Skeletal muscle cell (primary cell): ENCODE measurements around the gene DUS2.
"Not testable (repeated sequence)": the region's sequence is repeated elsewhere in the genome, so short reads cannot be mapped to it uniquely, and the experiment has no call there.

Source experiments
- DNase-seq: peaks from one replicate; pipeline ENCODE4 v3.0.0-alpha.2; 2010; ENCODE audit warnings: low read depth
- H3K4me3 ChIP-seq: 2 replicates; pipeline ENCODE4 v1.5.1; 2011; ENCODE audit warnings: low read depth, mild to moderate bottlenecking, control low read depth, low read length, moderate library complexity

The DUS2 gene

GRCh38 chr16:68022728-68023537 lies at the start of gene DUS2, which contains the start of gene DDX28:
Gene DUS2, plus strand, starts transcription at chr16:68023284. Its CDS starts 14,740 bp downstream, at chr16:68038024.
Gene DDX28, minus strand, starts transcription at chr16:68023232. Its CDS starts 30 bp downstream, at chr16:68023202.
- H3K4me3 ChIP-seq = peak within 1 kb of the TSS; percentile 83
- DNase-seq = peak; percentile 73

- H3K4me3 ChIP-seq = no peak overlapping the region
- DNase-seq = no peak
These were observed 47.6 kb upstream of the DUS2 start for GRCh38 chr16:67975321-67976105.

- no peak overlapping the region for H3K4me3 ChIP-seq
- no peak for DNase-seq
These were observed 46.9 kb upstream of the DUS2 start for GRCh38 chr16:67976205-67976604.

GRCh38 chr16:67977005-67977404 lies 46.1 kb upstream of the DUS2 start:
- H3K4me3 ChIP-seq = no peak overlapping the region

GRCh38 chr16:67977469-67978227 lies 45.4 kb upstream of the DUS2 start:
- DNase-seq = no peak
- no peak overlapping the region for H3K4me3 ChIP-seq

More at GRCh38 chr16:67977005-67977404, 46.1 kb upstream of the DUS2 start:
- DNase-seq = no peak

GRCh38 chr16:67979955-67980678 lies 43.0 kb upstream of the DUS2 start, which contains the start of gene DPEP3:
Gene DPEP3, minus strand, starts transcription at chr16:67980499. Its CDS starts 119 bp downstream, at chr16:67980380.
- no peak for DNase-seq
- H3K4me3 ChIP-seq = no peak within 1 kb of the TSS

GRCh38 chr16:67982011-67982696 lies 40.9 kb upstream of the DUS2 start:
- DNase-seq = no peak
- H3K4me3 ChIP-seq = no peak overlapping the region

DNA sequence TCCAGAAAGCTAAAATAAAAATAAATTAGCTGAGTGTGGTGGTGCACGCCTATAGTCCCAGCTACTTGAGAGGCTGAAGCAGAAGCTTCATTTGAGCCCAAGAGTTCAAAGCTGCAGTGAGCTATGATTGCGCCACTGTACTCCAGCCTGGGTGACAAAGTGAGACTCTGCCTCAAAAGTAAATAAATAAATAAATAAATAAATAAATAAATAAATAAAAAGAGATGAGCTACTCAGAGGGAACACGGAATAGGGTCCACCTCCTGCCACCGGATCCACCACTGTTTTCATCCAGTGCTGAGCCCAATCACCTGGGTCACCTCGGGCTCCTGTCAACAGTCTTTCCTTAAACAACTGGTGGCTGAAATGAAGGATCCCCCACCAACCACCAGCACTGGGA lies 36.1 kb upstream of the DUS2 start:
- H3K4me3 ChIP-seq = no peak overlapping the region
- no peak for DNase-seq

- no peak for DNase-seq
These were observed 35.5 kb upstream of the DUS2 start for GRCh38 chr16:67987460-67988160.

DNA sequence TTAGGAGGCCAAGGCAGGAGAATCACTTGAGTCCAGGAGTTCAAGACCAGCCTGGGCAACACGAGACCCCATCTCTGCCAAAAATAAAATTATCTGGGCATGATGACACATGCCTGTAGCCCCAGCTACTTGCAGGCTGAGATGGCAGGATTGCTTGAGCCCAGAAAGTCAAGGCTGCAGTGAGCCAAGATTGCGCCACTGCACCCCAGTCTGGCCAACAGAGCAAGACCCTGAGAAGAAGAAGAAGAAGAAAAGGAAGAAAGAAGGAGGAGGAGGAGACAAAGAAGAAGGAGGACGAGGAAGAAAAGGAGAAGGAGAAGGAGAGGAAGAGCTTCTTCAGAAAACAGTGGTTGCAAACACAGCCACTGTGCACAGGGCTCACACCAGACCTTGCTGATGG lies 34.4 kb upstream of the DUS2 start:
- DNase-seq = no peak

More at GRCh38 chr16:67987460-67988160, 35.5 kb upstream of the DUS2 start:
- no peak overlapping the region for H3K4me3 ChIP-seq

GRCh38 chr16:67989322-67990017 lies 33.6 kb upstream of the DUS2 start:
- DNase-seq = no peak
- no peak overlapping the region for H3K4me3 ChIP-seq

More for the DNA sequence above, 34.4 kb upstream of the DUS2 start:
- H3K4me3 ChIP-seq = no peak overlapping the region

DNA sequence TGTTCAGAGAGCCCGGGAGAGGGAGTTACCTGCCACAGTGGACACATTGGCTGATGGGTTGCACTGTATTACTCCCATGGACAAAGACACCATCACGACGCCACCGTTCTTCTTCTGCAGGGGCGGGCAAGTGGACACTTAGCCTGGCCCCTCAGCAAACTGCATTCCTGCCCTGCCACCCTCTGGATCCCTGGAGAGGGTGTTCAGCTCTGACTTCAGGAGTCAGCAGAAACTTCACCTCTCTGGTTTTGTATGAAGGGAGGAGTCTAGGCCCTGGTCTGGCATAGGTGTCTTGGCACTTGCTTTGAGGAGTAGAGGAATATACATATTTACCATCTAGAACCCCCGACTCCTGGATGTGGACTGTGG lies 33.1 kb upstream of the DUS2 start:
- DNase-seq = no peak
- no peak overlapping the region for H3K4me3 ChIP-seq

GRCh38 chr16:67992661-67993206 lies 30.4 kb upstream of the DUS2 start:
- DNase-seq = no peak
- no peak overlapping the region for H3K4me3 ChIP-seq

- H3K4me3 ChIP-seq = peak overlapping the region; percentile 31
- peak; percentile 6 for DNase-seq
These were observed 29.7 kb upstream of the DUS2 start for GRCh38 chr16:67993207-67994039.

GRCh38 chr16:67994040-67994408 lies 29.1 kb upstream of the DUS2 start:
- not testable (repeated sequence) for H3K4me3 ChIP-seq, DNase-seq

DNA sequence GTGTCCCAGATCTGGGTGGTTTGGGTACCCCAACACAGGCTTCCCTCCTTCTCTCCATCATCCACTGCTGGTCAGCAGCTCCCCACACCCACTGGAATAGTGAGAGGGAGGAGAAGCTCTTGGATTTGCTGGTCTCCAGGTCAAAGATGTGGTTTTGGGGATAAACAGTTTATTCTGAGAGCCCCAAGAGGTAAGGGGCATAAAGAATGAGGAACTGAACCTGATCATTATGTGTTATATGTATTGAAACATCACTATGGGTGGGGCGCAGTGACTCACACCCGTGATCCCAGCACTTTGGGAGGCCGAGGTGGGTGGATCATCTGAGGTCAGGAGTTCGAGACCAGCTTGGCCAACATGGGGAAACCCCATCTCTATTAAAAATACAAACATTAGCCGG lies 27.7 kb upstream of the DUS2 start:
- DNase-seq = no peak
- no peak overlapping the region for H3K4me3 ChIP-seq
